HEK293 (cell line): ENCODE measurements around the gene B4GALT5.
"Not testable (repeated sequence)": the region's sequence is repeated elsewhere in the genome, so short reads cannot be mapped to it uniquely, and the experiment has no call there.

ENCODE experiments used
- CTCF ChIA-PET: fragments of 350-600 bp; formaldehyde crosslinking; extraction: SDS; loops from one replicate; lab custom pipeline; 2021; ENCODE audit warnings: antibody characterized with exemption; lab: Yijun Ruan, JAX
- POLR2A ChIA-PET: fragments of 300-600 bp; formaldehyde crosslinking; extraction: SDS; loops from one replicate; lab custom pipeline; 2020; ENCODE audit warnings: antibody characterized with exemption, inconsistent platforms; lab: Yijun Ruan, JAX
- H3K27ac ChIP-seq: fragments of 200-500 bp; sonication (Bioruptor generic); 2 replicates; pipeline ENCODE4 v1.5.1; 2014; ENCODE audit warnings: low read depth, low read length, control low read depth, inconsistent platforms; ENCODE audit errors: extremely low read depth
- H3K36me3 ChIP-seq, 2 experiments: fragments of 200-500 bp in 1 of 2; sonication (Bioruptor generic) in 1 of 2; 1 replicate in 1 of 2; 2 replicates in 1 of 2; pipeline ENCODE4 v1.5.1; 2014 to 2017; ENCODE audit warnings: inconsistent platforms in 2 of 2, low read length in 2 of 2; ENCODE audit not compliant: control insufficient read depth in 2 of 2, insufficient read depth in 1 of 2
- H3K4me1 ChIP-seq: fragments of 200-500 bp; sonication (Bioruptor generic); 2 replicates; pipeline ENCODE4 v1.5.1; 2014; ENCODE audit warnings: mild to moderate bottlenecking, low read length, inconsistent platforms; ENCODE audit not compliant: control insufficient read depth, insufficient read depth
- H3K4me3 ChIP-seq: 2 replicates; pipeline ENCODE4 v1.5.1; 2011; ENCODE audit warnings: low read depth, mild to moderate bottlenecking, control low read depth, low read length, moderate library complexity
- H3K9me3 ChIP-seq: fragments of 200-500 bp; sonication (Bioruptor generic); 2 replicates; pipeline ENCODE4 v1.5.1; 2014; ENCODE audit warnings: low read depth, low read length, inconsistent platforms; ENCODE audit not compliant: control insufficient read depth, insufficient read depth
- EGR2 ChIP-seq: fragments of 450-650 bp; formaldehyde crosslinking; IDR thresholded peaks from 2 replicates; pipeline ENCODE4 v1.5.1; 2016; ENCODE audit warnings: low read depth, missing biosample characterization, missing genetic modification characterization
- IKZF3 ChIP-seq: fragments of 450-650 bp; IDR thresholded peaks from 2 replicates; pipeline ENCODE4 v1.5.0; 2018; ENCODE audit warnings: missing biosample characterization, mild to moderate bottlenecking, missing genetic modification characterization, moderate library complexity
- MZF1 ChIP-seq: fragments of 450-650 bp; formaldehyde crosslinking; IDR thresholded peaks from 2 replicates; pipeline ENCODE4 v1.5.1; 2017; ENCODE audit warnings: missing biosample characterization, missing genetic modification characterization, borderline replicate concordance
- PRDM10 ChIP-seq: fragments of 450-650 bp; formaldehyde crosslinking; IDR thresholded peaks from 2 replicates; pipeline ENCODE4 v1.5.1; 2016; ENCODE audit warnings: missing biosample characterization, missing genetic modification characterization
- SETDB1 ChIP-seq: IDR thresholded peaks from one replicate; pipeline ENCODE4 v1.6.1; 2017; ENCODE audit warnings: mild to moderate bottlenecking, low read length, moderate library complexity, mixed read lengths; ENCODE audit not compliant: insufficient read length
- ZBTB1 ChIP-seq: fragments of 450-650 bp; formaldehyde crosslinking; IDR thresholded peaks from 2 replicates; pipeline ENCODE4 v1.5.1; 2016; ENCODE audit warnings: missing biosample characterization, missing genetic modification characterization
- ZBTB48 ChIP-seq: fragments of 450-650 bp; formaldehyde crosslinking; IDR thresholded peaks from 2 replicates; pipeline ENCODE4 v1.5.1; 2016; ENCODE audit warnings: missing biosample characterization, missing genetic modification characterization
- ZFP41 ChIP-seq: fragments of 450-650 bp; formaldehyde crosslinking; IDR thresholded peaks from 2 replicates; pipeline ENCODE4 v1.5.1; 2016; ENCODE audit warnings: missing biosample characterization, missing genetic modification characterization, borderline replicate concordance
- ZNF133 ChIP-seq: fragments of 450-650 bp; formaldehyde crosslinking; IDR thresholded peaks from 2 replicates; pipeline ENCODE4 v1.5.1; 2016; ENCODE audit warnings: missing biosample characterization, missing genetic modification characterization
- ZNF175 ChIP-seq: fragments of 450-650 bp; formaldehyde crosslinking; IDR thresholded peaks from 2 replicates; pipeline ENCODE4 v1.5.1; 2016; ENCODE audit warnings: missing biosample characterization, missing genetic modification characterization
- ZNF23 ChIP-seq: fragments of 450-650 bp; formaldehyde crosslinking; IDR thresholded peaks from 2 replicates; pipeline ENCODE4 v1.5.1; 2016; ENCODE audit warnings: missing biosample characterization, missing genetic modification characterization, borderline replicate concordance
- ZNF366 ChIP-seq: fragments of 450-650 bp; formaldehyde crosslinking; conservative IDR thresholded peaks from 2 replicates; pipeline ENCODE4 v1.5.1; 2016; ENCODE audit warnings: missing biosample characterization, missing genetic modification characterization
- ZNF37A ChIP-seq: fragments of 450-650 bp; IDR thresholded peaks from 2 replicates; pipeline ENCODE4 v1.5.1; 2018; ENCODE audit warnings: missing biosample characterization, missing genetic modification characterization
- ZNF394 ChIP-seq: fragments of 450-650 bp; formaldehyde crosslinking; IDR thresholded peaks from 2 replicates; pipeline ENCODE4 v1.5.1; 2016; ENCODE audit warnings: missing biosample characterization, missing genetic modification characterization, mild to moderate bottlenecking, moderate library complexity, borderline replicate concordance
- ZNF404 ChIP-seq: fragments of 450-650 bp; formaldehyde crosslinking; IDR thresholded peaks from 2 replicates; pipeline ENCODE4 v1.5.1; 2017; ENCODE audit warnings: missing biosample characterization, missing genetic modification characterization
- ZNF629 ChIP-seq: fragments of 450-650 bp; formaldehyde crosslinking; IDR thresholded peaks from 2 replicates; pipeline ENCODE4 v1.5.1; 2017; ENCODE audit warnings: missing biosample characterization, missing genetic modification characterization
- ZNF658 ChIP-seq: fragments of 450-650 bp; formaldehyde crosslinking; IDR thresholded peaks from 2 replicates; pipeline ENCODE4; 2016; ENCODE audit warnings: missing biosample characterization, missing genetic modification characterization
- ZNF701 ChIP-seq: fragments of 450-650 bp; formaldehyde crosslinking; IDR thresholded peaks from 2 replicates; pipeline ENCODE4 v1.5.1; 2016; ENCODE audit warnings: missing biosample characterization, missing genetic modification characterization
- ZNF747 ChIP-seq: fragments of 450-650 bp; formaldehyde crosslinking; IDR thresholded peaks from 2 replicates; pipeline ENCODE4 v1.5.1; 2016; ENCODE audit warnings: missing biosample characterization, missing genetic modification characterization
- ZNF837 ChIP-seq: fragments of 450-650 bp; formaldehyde crosslinking; IDR thresholded peaks from 2 replicates; pipeline ENCODE4 v1.5.1; 2016; ENCODE audit warnings: missing biosample characterization, missing genetic modification characterization
- ZNF843 ChIP-seq: fragments of 450-650 bp; formaldehyde crosslinking; IDR thresholded peaks from 2 replicates; pipeline ENCODE4 v1.5.1; 2016; ENCODE audit warnings: missing biosample characterization, missing genetic modification characterization
- TF ChIP-seq, protein P1 (sequence below): fragments of 450-650 bp; formaldehyde crosslinking; IDR thresholded peaks from 2 replicates; pipeline ENCODE4 v1.5.1; 2016; ENCODE audit warnings: missing biosample characterization, missing genetic modification characterization
- TF ChIP-seq, protein P2 (sequence below): fragments of 450-650 bp; formaldehyde crosslinking; optimal IDR thresholded peaks from 2 replicates; pipeline ENCODE3; 2016; ENCODE audit warnings: missing biosample characterization, mild to moderate bottlenecking, missing genetic modification characterization

The B4GALT5 gene

GRCh38 chr20:49612127-49612738, 101.4 kb downstream of the B4GALT5 start:
- H3K27ac ChIP-seq = no peak overlapping the region
- CTCF ChIA-PET = interaction anchor here (0.6 to 10.1 kb wide), 17 partner anchors 18 to 284 kb away, joined by 3 to 297 read pairs (median 3); no protein-coding TSS in a partner anchor
- no peak for TF ChIP-seq ZNF843
- TF ChIP-seq ZNF133 (tag by site-specific recombination) = no peak
- TF ChIP-seq ZNF404 (tag by site-specific recombination) = no peak
- TF ChIP-seq ZNF747 (tag by site-specific recombination) = no peak
- no peak for TF ChIP-seq ZNF23
- no peak for TF ChIP-seq ZFP41
- POLR2A ChIA-PET = interaction anchor here (0.5 kb wide), 1 partner anchor 164 kb away, joined by 6 read pairs; no protein-coding TSS in a partner anchor
- no peaks in the 10 kb centered on the region for H3K4me1 ChIP-seq
- H3K9me3 ChIP-seq = no peaks in the 10 kb centered on the region
- no peak overlapping the region for H3K4me3 ChIP-seq
- no peaks in the 10 kb centered on the region for H3K36me3 ChIP-seq

GRCh38 chr20:49611539-49612126, 102.0 kb downstream of the B4GALT5 start:
- H3K36me3 ChIP-seq, H3K9me3 ChIP-seq, POLR2A ChIA-PET, H3K4me1 ChIP-seq, H3K4me3 ChIP-seq, H3K27ac ChIP-seq: not testable (repeated sequence)
- CTCF ChIA-PET = interaction anchor here (0.6 to 10.1 kb wide), 12 partner anchors 17 to 285 kb away, joined by 3 to 297 read pairs (median 5); no protein-coding TSS in a partner anchor

GRCh38 chr20:49610691-49611538, 102.8 kb downstream of the B4GALT5 start:
- peak overlapping the region; percentile 21 for H3K4me3 ChIP-seq
- no peaks in the 10 kb centered on the region for H3K9me3 ChIP-seq
- H3K27ac ChIP-seq = no peak overlapping the region
- H3K4me1 ChIP-seq = no peaks in the 10 kb centered on the region
- ChIA-PET CTCF (interaction anchor here (0.6 to 10.1 kb wide), 40 partner anchors 15 to 327 kb away, joined by 3 to 297 read pairs (median 4); partner anchors contain the start of gene SLC9A8), POLR2A (interaction anchor here (0.7 kb wide), 1 partner anchor 278 kb away, joined by 3 read pairs; no protein-coding TSS in a partner anchor)
- H3K36me3 ChIP-seq = no peaks in the 10 kb centered on the region
- TF ChIP-seq, protein P1, sequence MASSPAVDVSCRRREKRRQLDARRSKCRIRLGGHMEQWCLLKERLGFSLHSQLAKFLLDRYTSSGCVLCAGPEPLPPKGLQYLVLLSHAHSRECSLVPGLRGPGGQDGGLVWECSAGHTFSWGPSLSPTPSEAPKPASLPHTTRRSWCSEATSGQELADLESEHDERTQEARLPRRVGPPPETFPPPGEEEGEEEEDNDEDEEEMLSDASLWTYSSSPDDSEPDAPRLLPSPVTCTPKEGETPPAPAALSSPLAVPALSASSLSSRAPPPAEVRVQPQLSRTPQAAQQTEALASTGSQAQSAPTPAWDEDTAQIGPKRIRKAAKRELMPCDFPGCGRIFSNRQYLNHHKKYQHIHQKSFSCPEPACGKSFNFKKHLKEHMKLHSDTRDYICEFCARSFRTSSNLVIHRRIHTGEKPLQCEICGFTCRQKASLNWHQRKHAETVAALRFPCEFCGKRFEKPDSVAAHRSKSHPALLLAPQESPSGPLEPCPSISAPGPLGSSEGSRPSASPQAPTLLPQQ = peak; percentile 65
- TF ChIP-seq MZF1 (tag by site-specific recombination) = no peak
- TF ChIP-seq ZNF747 (tag by site-specific recombination) = no peak
- peak; percentile 30; the same call in 1 of the 2 replicates for TF ChIP-seq ZNF394
- no peak for TF ChIP-seq SETDB1
- 0 out of 2 replicates have a peak, but pooled peaks have one; percentile 40 for TF ChIP-seq ZNF366
- no peak for TF ChIP-seq ZNF701 (tag by site-specific recombination)
- TF ChIP-seq ZNF175 (tag by site-specific recombination) = no peak
- no peak for TF ChIP-seq ZNF658 (tag by site-specific recombination)
- 0 out of 2 replicates have a peak, but pooled peaks have one; percentile 44 for TF ChIP-seq IKZF3 (tag by site-specific recombination)
- peak; percentile 66 for TF ChIP-seq PRDM10 (tag by site-specific recombination)
- TF ChIP-seq ZNF837 (tag by site-specific recombination) = no peak
- no peak for TF ChIP-seq ZNF133 (tag by site-specific recombination)
- peak; percentile 95 for TF ChIP-seq ZBTB1 (tag by site-specific recombination)
- TF ChIP-seq ZNF629 (tag by site-specific recombination) = peak; percentile 50
- TF ChIP-seq ZNF37A (tag by site-specific recombination) = no peak
- no peak for TF ChIP-seq EGR2 (tag by site-specific recombination)
- TF ChIP-seq ZBTB48 (tag by site-specific recombination) = peak; percentile 76
- TF ChIP-seq, protein P2, sequence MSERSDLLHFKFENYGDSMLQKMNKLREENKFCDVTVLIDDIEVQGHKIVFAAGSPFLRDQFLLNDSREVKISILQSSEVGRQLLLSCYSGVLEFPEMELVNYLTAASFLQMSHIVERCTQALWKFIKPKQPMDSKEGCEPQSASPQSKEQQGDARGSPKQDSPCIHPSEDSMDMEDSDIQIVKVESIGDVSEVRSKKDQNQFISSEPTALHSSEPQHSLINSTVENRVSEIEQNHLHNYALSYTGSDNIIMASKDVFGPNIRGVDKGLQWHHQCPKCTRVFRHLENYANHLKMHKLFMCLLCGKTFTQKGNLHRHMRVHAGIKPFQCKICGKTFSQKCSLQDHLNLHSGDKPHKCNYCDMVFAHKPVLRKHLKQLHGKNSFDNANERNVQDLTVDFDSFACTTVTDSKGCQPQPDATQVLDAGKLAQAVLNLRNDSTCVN (tag by site-specific recombination) = peak; percentile 62
